GM06990 (cell line): ENCODE data around the gene KIAA1217.

Source experiments
- DNase-seq: peaks from one replicate; pipeline ENCODE4 v3.0.0-alpha.2; 2011; ENCODE audit not compliant: insufficient read length; ENCODE audit errors: extremely low read depth
- H3K27me3 ChIP-seq: replicated peaks from 2 replicates; pipeline ENCODE4 v1.6.0; 2011; ENCODE audit warnings: low read length; ENCODE audit not compliant: control insufficient read depth, insufficient read depth
- H3K36me3 ChIP-seq: 2 replicates; pipeline ENCODE4 v1.5.1; 2011; ENCODE audit warnings: low read length; ENCODE audit not compliant: control insufficient read depth, insufficient read depth
- H3K4me3 ChIP-seq: replicated peaks from 2 replicates; pipeline ENCODE4 v1.5.1; 2011; ENCODE audit warnings: low read depth, mild to moderate bottlenecking, control low read depth, low read length
- CTCF ChIP-seq: IDR thresholded peaks from 2 replicates; pipeline ENCODE4 v1.5.1; 2011; ENCODE audit warnings: low read length, control low read depth, mild to moderate bottlenecking, inconsistent platforms; ENCODE audit not compliant: insufficient read depth, poor library complexity, severe bottlenecking

Gene KIAA1217

GRCh38 chr10:24574161-24574560 is 365.2 kb downstream of the KIAA1217 start:
- no peak for TF ChIP-seq CTCF
- DNase-seq: no peak
- Histone ChIP-seq H3K27me3 (no peaks in the 10 kb centered on the region), H3K4me3 (no peak overlapping the region), H3K36me3 (no peaks in the 10 kb centered on the region)

DNA sequence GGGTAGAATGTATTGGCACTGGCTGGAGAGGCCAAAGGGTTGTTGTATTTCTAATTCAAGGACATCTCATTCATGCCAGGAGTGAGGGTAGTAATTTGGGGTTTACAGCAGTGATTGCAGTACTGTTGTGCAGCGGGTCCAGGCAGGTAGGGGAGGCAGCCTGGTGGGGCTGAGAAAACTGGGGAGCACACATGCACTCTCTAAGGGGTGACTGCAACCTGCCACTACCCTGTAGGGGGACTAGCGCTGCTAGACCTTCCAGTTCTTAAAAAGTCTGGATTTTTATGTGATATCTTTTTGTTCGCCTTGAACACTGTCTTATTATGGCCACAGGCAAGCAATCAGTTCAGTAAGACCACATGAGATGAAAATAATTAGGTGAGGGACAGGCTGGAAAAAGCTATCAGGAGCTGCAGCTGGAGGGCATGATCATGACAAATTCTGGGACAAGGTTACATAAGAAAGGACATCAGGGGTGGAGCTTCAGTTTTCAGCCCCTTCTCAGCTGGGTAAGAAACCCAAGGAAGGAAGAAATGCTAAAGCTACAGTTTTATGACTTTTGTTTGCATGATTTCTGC is 365.7 kb downstream of the KIAA1217 start:
- no peak overlapping the region for H3K4me3 ChIP-seq
- no peaks in the 10 kb centered on the region for H3K36me3 ChIP-seq
- DNase-seq: no peak
- H3K27me3 ChIP-seq: no peaks in the 10 kb centered on the region
- TF ChIP-seq CTCF: no peak

GRCh38 chr10:24575481-24576002 is 366.6 kb downstream of the KIAA1217 start:
- DNase-seq: no peak
- no peaks in the 10 kb centered on the region for H3K27me3 ChIP-seq
- no peak for TF ChIP-seq CTCF
- no peaks in the 10 kb centered on the region for H3K36me3 ChIP-seq
- H3K4me3 ChIP-seq: no peak overlapping the region

- no peaks in the 10 kb centered on the region for H3K27me3 ChIP-seq
- H3K36me3 ChIP-seq: no peaks in the 10 kb centered on the region; the same call in 1 of the 2 replicates
- DNase-seq: no peak
- H3K4me3 ChIP-seq: no peak overlapping the region
- no peak for TF ChIP-seq CTCF
Observed at GRCh38 chr10:24579448-24579847, 370.5 kb downstream of the KIAA1217 start.

DNA sequence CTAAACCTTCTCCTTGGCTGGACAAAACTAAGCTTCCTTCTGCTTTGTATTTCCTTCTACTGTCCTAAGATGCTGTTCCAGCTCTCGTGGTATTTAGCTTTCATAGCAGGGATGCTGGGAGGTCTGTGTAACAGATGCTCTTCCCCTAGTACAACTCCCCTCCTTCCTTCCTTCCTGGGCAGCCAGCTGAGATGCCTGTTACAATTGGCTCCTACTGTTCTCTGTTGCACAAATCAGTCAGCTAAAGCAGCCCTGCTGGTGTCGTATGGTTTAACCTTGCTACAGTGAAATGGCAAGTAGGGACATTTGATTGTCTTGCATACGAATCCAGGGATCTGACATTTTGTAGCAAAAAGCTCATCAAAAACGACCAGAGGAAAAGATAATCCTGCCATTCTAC is 371.0 kb downstream of the KIAA1217 start:
- TF ChIP-seq CTCF: no peak
- no peaks in the 10 kb centered on the region for H3K27me3 ChIP-seq
- H3K4me3 ChIP-seq: no peak overlapping the region
- no peak for DNase-seq
- H3K36me3 ChIP-seq: no peaks in the 10 kb centered on the region; the same call in 1 of the 2 replicates

DNA sequence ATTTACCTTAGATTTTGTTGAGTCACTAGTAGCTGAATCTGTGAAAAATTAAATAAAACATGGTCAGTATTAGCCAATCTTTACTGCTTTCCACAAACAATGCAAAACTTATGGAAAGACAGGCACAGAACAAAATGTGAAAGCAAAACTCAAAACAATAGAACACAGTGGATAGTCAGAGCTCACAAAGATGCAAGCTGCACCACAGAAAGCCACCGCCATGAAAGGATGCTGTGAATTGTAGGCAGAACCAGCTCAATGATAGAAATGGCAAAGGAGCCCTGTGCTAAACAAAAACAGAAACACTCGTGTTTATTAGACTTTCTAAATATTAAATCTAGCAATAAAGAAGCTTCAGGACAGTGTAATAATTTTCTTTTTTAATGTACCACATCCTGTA is 380.3 kb downstream of the KIAA1217 start:
- H3K4me3 ChIP-seq: no peak overlapping the region
- TF ChIP-seq CTCF: no peak
- no peak for DNase-seq
- H3K36me3 ChIP-seq: peaks cover 1% of the 10 kb centered on the region
- H3K27me3 ChIP-seq: no peaks in the 10 kb centered on the region
